HG03196 (cell line): ENCODE results near the gene ADCY4.
"Not testable (repeated sequence)": the region's sequence is repeated elsewhere in the genome, so short reads cannot be mapped to it uniquely, and the experiment has no call there.

Experiments
- ATAC-seq: cut with Tn5 transposase; IDR thresholded peaks from one replicate; pipeline ENCODE4 v1.9.1; 2021; ENCODE audit not compliant: unreplicated experiment

Gene ADCY4

DNA sequence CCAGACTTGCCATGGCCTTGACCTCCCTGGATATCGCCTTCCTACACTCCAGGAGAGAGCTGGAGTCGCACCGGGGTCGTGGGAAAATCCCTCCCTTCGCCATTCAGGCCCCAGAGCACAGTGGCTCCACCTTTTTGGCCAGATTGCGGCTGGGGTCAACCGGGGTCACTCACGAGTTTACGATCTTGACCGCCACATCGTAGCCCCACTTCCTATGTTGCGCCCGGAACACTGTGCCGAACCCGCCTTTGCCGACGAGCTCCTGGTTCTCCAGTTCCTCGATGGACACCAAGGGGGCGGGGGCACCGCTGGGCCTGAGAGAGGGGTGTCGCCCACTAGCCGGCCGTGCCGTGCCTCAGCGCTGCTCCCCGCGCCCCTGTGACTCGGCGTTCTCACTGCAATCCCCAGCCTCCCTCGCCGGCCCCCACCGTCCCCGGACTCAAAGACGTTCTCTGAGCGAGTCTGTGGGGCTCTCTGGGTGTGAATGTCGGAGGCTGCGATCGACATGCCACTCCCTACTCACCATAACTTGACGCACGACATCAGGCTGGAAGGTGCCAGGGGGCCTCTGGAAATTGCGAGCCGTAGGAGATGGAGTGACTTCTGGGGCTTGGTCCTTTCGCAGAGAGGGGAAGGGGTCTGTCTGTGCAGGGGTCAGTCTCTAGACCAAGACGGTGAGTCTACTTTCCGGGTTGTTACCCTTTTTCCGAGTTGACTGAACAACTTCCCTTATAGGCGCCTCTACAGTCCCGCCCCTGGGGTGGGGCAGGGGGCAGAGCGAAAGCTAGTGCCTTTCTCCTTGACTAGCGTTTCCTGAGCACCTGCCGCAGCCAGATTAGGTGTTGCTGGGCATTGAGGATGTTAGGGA, 4.6 kb upstream of the ADCY4 start, which contains the start of gene RIPK3:
RIPK3 (minus strand) TSS at position 708 of the 868 bp plus-strand sequence; CDS start at position 543, 165 bp downstream.
- peak; percentile 77 for ATAC-seq

- ATAC-seq: no peak
Measured at GRCh38 chr14:24338843-24339242, 4.0 kb upstream of the ADCY4 start.

DNA sequence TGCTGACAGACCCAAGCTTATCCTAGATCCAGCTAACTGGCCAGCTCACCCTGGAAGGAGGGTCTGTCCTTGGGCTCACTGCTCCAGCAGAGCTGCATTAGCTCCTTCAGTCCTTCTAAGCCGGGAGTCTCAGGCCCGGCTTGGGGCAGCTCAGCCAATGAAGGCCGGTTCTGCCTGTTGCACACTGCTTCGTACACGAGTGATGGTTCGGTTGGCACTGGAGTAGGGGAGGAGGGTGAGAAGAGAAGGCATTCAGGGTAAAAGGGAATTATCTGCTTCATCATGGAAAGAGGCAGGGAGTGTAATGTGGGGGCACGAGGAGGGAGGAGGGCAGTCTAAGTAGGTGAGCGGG, 2.9 kb upstream of the ADCY4 start:
- no peak for ATAC-seq

DNA sequence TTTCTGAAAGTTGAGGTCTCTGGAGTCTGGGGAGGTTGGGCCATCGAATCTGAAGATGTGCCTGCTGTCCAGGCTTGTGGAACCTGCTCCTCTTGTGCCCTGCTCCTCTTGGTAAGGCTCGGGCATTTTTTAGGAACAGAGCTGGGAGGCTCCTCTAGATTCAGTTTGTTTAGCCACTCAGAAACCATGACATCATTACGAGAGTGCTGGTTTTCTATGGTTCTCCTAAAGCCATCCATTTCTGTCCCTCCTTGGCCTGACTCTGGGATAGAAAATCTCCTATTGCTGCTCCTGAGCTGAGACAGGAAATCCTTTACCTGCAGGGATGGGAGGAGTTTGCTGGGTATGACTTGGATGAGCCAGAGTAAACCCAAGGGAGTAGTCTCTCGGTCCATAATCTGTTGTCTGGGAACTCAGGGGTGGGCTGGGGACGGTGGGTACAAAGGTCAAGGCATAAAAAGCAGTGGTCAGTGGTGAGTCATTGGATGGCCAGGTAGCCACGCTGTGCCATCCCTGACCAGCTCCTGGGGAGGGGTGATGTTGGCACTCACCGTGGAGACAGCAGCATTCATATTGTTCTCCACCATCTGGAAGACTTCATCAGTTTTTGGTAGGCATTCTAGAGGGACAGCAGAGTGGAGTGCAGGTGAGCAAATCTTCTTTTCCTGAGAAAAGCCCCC, 2.4 kb upstream of the ADCY4 start:
- ATAC-seq: no peak

GRCh38 chr14:24335461-24336171, 745 bp upstream of the ADCY4 start:
- ATAC-seq: no peak

DNA sequence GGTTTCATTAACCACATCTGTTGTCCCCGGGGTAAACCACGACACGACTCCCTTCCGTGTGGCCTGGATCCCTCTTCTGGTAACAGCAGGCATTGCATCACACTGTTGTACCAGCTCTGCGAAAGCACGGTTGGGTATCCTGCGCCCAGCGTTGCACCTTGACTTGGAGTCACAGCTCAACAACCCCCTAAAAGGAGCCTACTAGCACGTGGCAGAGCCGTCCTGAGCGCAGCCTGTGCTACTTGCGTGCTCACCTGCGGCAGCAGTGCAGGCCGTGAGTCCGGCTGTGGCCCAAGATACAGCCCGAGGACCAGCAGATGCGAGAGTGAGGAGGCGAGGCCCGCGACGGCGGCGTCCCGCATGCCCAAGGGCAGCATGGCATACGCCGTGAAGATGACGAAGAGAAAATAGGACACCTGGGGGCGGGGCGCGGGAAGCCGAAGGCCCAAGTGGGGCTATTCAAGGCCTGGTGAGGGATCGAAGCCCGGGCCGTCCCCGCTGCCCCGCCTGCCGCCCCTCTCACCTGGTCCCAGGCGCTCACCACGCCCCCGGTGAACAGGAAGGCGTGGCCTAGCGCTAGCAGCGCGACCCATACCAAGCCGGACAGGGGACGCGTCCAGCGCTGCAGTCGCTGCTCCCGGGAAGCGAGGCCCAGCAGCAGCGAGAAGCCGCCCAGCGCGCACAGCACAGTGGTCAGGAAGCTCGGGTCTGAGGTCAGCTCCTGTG, 2.4 kb downstream of the ADCY4 start:
- peak; percentile 70 for ATAC-seq

- no peak for ATAC-seq
Measured at GRCh38 chr14:24331731-24332267, 3.1 kb downstream of the ADCY4 start.

DNA sequence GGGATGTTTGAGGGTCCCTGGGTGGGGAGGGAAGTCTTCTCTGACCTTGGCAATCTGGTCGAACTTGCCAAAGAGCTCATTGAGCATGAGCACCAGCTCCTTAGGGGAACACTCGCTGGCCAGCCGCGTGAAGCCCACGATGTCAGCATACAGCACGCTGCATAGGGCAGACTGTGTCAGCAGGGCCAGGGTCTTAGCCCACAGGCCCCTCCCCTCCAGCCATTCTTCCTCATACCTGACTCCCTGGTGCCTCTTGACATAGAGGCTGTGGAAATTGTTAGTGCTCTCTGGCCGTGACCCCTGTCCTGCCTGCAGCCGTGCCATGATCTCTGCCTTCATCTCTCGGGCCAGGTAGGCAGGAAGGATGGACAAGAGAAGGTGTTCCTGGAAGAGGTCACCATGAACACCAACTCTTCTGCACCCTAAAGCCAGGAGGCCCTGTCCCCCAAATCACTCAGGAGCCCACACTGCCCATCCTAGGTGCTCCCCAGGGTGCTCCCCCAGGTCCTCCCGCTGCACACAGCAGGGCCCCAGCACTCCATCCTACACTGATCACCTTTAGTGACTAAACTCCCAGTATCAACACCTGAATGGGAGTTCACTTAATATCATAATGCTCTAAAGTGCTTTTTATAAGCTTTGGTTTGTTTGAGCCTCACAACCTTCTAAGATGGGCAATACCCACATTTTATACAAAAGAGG, 3.7 kb downstream of the ADCY4 start:
- ATAC-seq: no peak

DNA sequence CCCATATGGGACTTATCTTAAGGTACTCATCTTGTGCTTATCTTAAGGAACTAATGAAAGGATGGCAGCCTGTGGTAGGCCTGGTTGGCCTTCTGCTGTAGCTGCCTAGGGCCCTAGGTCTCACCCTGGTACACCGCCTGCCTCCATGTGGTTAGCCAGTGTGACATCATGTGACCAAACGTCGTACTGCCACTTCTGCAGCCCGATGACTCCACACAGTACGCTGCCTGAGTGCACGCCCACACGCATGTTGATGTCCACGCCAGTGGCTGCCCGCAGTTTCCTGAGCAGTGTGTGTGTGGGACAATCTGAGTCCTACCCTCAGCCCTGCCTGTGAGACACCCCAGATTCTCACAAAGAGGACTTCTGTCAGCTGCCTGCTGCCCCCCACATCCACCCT, 5.1 kb downstream of the ADCY4 start:
- ATAC-seq: no peak

- ATAC-seq: no peak
Measured at GRCh38 chr14:24329073-24329663, 5.7 kb downstream of the ADCY4 start.

DNA sequence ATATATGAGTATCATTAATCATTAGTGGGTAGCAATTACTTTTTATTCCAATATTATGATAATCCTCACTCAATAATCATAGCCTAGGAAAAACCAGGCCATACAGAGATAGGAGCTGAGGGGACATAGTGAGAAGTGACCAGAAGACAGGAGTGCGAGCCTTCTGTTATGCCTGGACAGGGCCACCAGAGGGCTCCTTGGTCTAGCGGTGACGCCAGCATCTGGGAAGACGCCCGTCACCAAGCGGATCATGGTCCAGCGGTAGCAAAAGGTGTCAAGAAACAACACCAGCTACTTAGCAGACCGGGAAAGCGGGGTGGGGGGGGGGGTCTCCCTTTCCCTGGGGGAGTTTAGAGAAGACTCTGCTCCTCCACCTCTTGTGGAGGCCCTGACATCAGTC, 7.0 kb downstream of the ADCY4 start:
- not testable (repeated sequence) for ATAC-seq

DNA sequence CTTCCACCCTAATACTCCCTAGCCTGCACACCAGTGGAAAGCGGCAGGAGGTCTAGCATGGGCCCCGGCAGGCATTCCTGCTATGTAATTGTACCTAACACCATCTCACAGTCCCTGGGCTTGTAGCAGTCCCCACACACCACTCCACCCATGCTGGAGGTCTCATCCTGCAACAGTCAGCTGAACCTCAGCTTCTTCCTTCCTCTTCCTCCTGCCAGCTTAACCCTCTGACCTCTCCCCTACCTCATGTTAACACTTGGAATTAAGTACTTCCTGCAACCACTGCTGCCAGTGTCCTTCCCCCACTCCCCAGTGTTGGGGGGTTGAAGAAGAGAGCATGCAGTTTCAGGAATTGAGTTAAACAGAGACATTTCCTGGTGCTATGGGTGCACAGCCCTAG, 7.6 kb downstream of the ADCY4 start:
- no peak for ATAC-seq

DNA sequence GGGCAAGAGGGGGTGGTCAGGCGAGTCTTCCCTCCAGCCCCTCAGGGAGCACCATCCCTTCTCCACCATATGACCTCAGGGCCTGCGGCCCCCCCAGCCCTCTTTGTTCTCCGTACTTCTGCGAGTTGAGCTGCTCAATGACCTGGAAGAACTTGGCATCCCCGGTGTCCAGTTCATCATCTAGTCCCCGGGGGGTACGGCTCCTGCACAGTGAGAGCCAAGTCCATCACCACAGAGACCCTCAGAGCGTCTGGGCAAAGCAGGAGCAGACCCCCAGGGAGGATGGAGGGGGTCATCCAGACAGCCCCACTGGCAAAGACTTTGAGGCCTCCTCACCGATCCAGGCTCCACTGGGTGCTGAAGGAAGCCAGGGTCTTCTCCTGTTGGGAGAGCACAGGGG, 8.9 kb downstream of the ADCY4 start:
- no peak for ATAC-seq

DNA sequence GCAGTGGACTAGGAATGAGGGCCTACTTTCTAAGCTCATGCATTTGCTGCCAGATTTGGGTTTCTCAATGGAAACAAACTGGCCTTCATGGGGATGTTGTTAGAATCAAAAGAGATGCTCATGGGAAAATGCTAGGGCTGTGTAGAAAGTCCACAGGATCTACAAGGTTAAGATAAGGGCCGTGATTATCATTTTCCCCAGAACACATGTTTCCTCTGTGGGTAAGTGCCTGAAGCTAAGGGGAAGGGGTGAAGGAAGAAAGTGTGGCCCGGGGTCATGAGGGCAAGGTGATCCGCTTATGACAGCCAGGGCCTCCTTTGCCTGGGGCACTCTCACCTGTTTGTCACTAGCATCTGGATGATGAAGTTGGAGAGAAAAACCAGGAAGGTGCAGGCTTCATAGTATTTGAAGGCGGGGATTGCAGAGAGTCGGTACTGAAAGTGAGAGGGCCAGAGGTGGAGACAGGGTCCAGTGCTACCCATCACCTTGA, 9.8 kb downstream of the ADCY4 start:
- no peak for ATAC-seq

DNA sequence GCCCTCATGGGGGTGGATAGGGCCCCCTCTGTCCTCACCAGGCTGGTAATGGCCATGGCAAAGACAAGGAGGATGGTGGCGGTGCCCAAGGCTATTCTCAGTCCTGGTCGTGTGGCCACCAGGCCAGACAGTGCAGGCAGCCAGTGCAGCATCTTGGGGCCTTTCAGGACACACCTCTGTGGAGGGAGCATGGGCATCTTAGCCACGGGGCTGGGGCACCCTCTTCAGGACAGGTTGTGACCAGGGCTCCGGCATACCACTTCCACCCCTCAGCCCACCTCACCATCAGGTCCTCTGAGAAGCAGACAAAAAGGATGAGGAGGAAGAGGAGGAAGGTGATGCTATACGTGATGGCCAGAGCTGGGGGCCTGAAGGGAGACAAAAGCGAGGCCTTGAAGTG, 10.8 kb downstream of the ADCY4 start:
- ATAC-seq: no peak

DNA sequence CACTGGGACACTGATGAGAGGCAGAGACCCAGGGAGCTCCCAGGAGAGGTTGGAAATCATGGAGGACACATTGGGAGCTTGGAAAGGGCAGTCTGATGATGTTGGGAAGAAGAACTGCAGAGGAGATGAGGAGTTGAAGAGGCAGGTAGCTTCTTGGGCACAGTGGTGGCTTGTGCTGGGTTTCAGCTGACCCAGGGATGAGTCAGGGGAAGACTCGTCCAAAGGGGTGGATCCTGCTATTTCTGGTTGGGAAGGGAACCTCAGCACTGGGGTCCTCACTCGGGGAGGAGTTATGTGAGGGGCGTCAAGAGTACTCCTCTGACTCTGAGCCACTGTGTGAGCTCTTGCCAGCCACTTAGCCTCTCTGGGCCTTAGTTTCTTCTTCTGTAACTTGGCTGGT, 11.5 kb downstream of the ADCY4 start:
- no peak for ATAC-seq

DNA sequence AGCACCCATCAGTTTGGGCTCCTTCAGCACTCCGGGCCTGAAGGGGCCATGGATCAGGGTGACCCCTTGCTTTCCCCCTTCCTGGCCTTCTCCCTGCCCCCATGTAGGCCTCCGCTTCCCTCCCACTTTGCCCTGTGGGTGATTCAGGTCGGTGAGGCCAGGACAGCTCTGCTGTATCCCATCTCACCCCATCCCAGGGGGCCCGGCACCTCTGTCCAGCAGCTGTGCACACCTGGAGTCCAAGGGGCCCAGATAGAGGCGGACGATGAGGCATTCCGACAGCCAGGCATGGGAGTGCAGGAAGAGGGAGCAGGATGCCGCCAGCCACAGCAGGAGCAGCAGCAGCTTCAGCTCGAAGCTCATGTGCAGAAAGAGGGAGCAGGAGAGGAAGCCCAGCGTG, 12.2 kb downstream of the ADCY4 start:
- ATAC-seq: no peak

GRCh38 chr14:24321212-24321975, 13.5 kb downstream of the ADCY4 start:
- no peak for ATAC-seq
